ENCODE results near the gene GNAO1. TPM values are rescaled to one million over a fixed set of nuclear protein-coding genes. Genes with fewer than 3 reads are reported as not detected.

Gene GNAO1
- total RNA-seq, 1 experiment from 2014 or later: not detected

GRCh38 chr16:56349086-56349415, 157.8 kb downstream of the GNAO1 start:
- ChIA-PET POLR2A (ENCODE audit: low non-redundant PET) (no interaction called here), CTCF (no interaction called here)
- TF ChIP-seq CTCF (conservative IDR thresholded peaks at IDR 0.05; ENCODE audit: low read depth, low read length) (no peak), EZH2 (IDR thresholded peaks at IDR 0.05; ENCODE audit: borderline replicate concordance, low read depth, low read length, poor library complexity, severe bottlenecking) (no peak)
- Histone ChIP-seq H3K4me3 (ENCODE audit: low read depth, low read length, poor library complexity, severe bottlenecking) (no peak overlapping the region), H3K9me3 (ENCODE audit: low read depth, low read length, poor library complexity, severe bottlenecking) (no peaks in the 10 kb centered on the region), H3K27ac (ENCODE audit: low read depth, low read length, poor library complexity, severe bottlenecking) (no peak overlapping the region), H3K27me3 (replicated peaks; ENCODE audit: insufficient read depth, low read depth, low read length, poor library complexity) (no peaks in the 10 kb centered on the region), H3K36me3 (ENCODE audit: insufficient read depth, low read length, poor library complexity, severe bottlenecking) (no peaks in the 10 kb centered on the region), H3K4me1 (ENCODE audit: insufficient read depth, low read length, poor library complexity, severe bottlenecking) (no peaks in the 10 kb centered on the region)
- intact Hi-C loops (cut with micrococcal nuclease; ENCODE audit: unreplicated experiment): no loop called here
- no peak for DNase-seq (ENCODE audit: low spot score)
- BruUV-seq (replicated peaks): no TSS peak

GRCh38 chr16:56349711-56350161, 158.4 kb downstream of the GNAO1 start:
- no peaks in the 10 kb centered on the region for H3K36me3 ChIP-seq (ENCODE audit: insufficient read depth, low read length, poor library complexity, severe bottlenecking)
- CTCF ChIA-PET: no interaction called here
- intact Hi-C loops (cut with micrococcal nuclease; ENCODE audit: unreplicated experiment): no loop called here
- H3K27ac ChIP-seq (ENCODE audit: low read depth, low read length, poor library complexity, severe bottlenecking): no peak overlapping the region
- H3K4me1 ChIP-seq (ENCODE audit: insufficient read depth, low read length, poor library complexity, severe bottlenecking): no peaks in the 10 kb centered on the region
- H3K27me3 ChIP-seq (replicated peaks; ENCODE audit: insufficient read depth, low read depth, low read length, poor library complexity): no peaks in the 10 kb centered on the region
- no peak overlapping the region for H3K4me3 ChIP-seq (ENCODE audit: low read depth, low read length, poor library complexity, severe bottlenecking)
- H3K9me3 ChIP-seq (ENCODE audit: low read depth, low read length, poor library complexity, severe bottlenecking): no peaks in the 10 kb centered on the region
- no peak for DNase-seq (ENCODE audit: low spot score)
- no TSS peak for BruUV-seq (replicated peaks)
- POLR2A ChIA-PET (ENCODE audit: low non-redundant PET): no interaction called here
- TF ChIP-seq EZH2 (IDR thresholded peaks at IDR 0.05; ENCODE audit: borderline replicate concordance, low read depth, low read length, poor library complexity, severe bottlenecking) (no peak), CTCF (conservative IDR thresholded peaks at IDR 0.05; ENCODE audit: low read depth, low read length) (no peak)

GRCh38 chr16:56350491-56351405, 159.5 kb downstream of the GNAO1 start:
- H3K36me3 ChIP-seq (ENCODE audit: insufficient read depth, low read length, poor library complexity, severe bottlenecking): no peaks in the 10 kb centered on the region
- DNase-seq (ENCODE audit: low spot score): no peak
- BruUV-seq (replicated peaks): no TSS peak
- no peaks in the 10 kb centered on the region for H3K4me1 ChIP-seq (ENCODE audit: insufficient read depth, low read length, poor library complexity, severe bottlenecking)
- no peak for TF ChIP-seq EZH2 (IDR thresholded peaks at IDR 0.05; ENCODE audit: borderline replicate concordance, low read depth, low read length, poor library complexity, severe bottlenecking)
- no peak for TF ChIP-seq CTCF (conservative IDR thresholded peaks at IDR 0.05; ENCODE audit: low read depth, low read length)
- H3K4me3 ChIP-seq (ENCODE audit: low read depth, low read length, poor library complexity, severe bottlenecking): no peak overlapping the region
- ChIA-PET CTCF (no interaction called here), POLR2A (ENCODE audit: low non-redundant PET) (no interaction called here)
- no peaks in the 10 kb centered on the region for H3K9me3 ChIP-seq (ENCODE audit: low read depth, low read length, poor library complexity, severe bottlenecking)
- intact Hi-C loops (cut with micrococcal nuclease; ENCODE audit: unreplicated experiment): no loop called here
- no peak overlapping the region for H3K27ac ChIP-seq (ENCODE audit: low read depth, low read length, poor library complexity, severe bottlenecking)
- H3K27me3 ChIP-seq (replicated peaks; ENCODE audit: insufficient read depth, low read depth, low read length, poor library complexity): no peaks in the 10 kb centered on the region
